SK-N-MC (cell line): Measurements from ENCODE around the gene GEN1.

Experiments used
- DNase-seq: peaks from one replicate; pipeline ENCODE4 v3.0.0-alpha.2; 2011; ENCODE audit warnings: low read depth, low spot score
- H3K27ac ChIP-seq: fragments of 200-600 bp; sonication (generic); 2 replicates; pipeline ENCODE4 v1.5.1; 2016; ENCODE audit warnings: mixed run types
- H3K36me3 ChIP-seq: fragments of 200-600 bp; sonication (generic); 2 replicates; pipeline ENCODE4 v1.6.1; 2017; ENCODE audit warnings: antibody characterized with exemption, low read length, mixed read lengths; ENCODE audit not compliant: insufficient read depth
- H3K4me3 ChIP-seq: fragments of 200-600 bp; sonication (generic); 2 replicates; pipeline ENCODE4 v1.5.1; 2016
- H3K9ac ChIP-seq: fragments of 200-600 bp; sonication (generic); 2 replicates; pipeline ENCODE4 v1.8.0; 2017; ENCODE audit warnings: mixed run types, mixed read lengths; ENCODE audit not compliant: insufficient read length
- H3K9me3 ChIP-seq: fragments of 200-600 bp; sonication (generic); 2 replicates; pipeline ENCODE4 v1.6.1; 2017; ENCODE audit warnings: low read depth, mild to moderate bottlenecking, antibody characterized with exemption, low read length, moderate library complexity, mixed read lengths
- EZH2 ChIP-seq: fragments of 200-600 bp; sonication (generic); IDR thresholded peaks from one replicate; pipeline ENCODE4 v1.6.1; 2017; ENCODE audit warnings: antibody characterized with exemption
- FOXP2 ChIP-seq: optimal IDR thresholded peaks from 2 replicates; pipeline ENCODE3; 2011; ENCODE audit warnings: mild to moderate bottlenecking, moderate library complexity; ENCODE audit not compliant: insufficient read depth; ENCODE audit errors: extremely low read length, control extremely low read depth
- POLR2AphosphoS5 ChIP-seq: IDR thresholded peaks from 2 replicates; pipeline ENCODE4 v1.6.1; 2012; ENCODE audit warnings: mild to moderate bottlenecking, low read depth, low read length, borderline replicate concordance

Gene GEN1

GRCh38 chr2:17790536-17790935 is 36.6 kb downstream of the GEN1 start:
- no peaks in the 10 kb centered on the region for H3K9me3 ChIP-seq
- no peak for TF ChIP-seq POLR2AphosphoS5
- no peak for TF ChIP-seq EZH2
- TF ChIP-seq FOXP2, result no peak
- H3K9ac ChIP-seq, result no peak overlapping the region
- no peak overlapping the region for H3K27ac ChIP-seq
- no peak for DNase-seq
- H3K36me3 ChIP-seq, result no peaks in the 10 kb centered on the region
- no peak overlapping the region for H3K4me3 ChIP-seq

- Histone ChIP-seq H3K36me3 (no peaks in the 10 kb centered on the region), H3K9ac (no peak overlapping the region), H3K27ac (no peak overlapping the region), H3K9me3 (no peaks in the 10 kb centered on the region), H3K4me3 (no peak overlapping the region)
- TF ChIP-seq FOXP2 (no peak), POLR2AphosphoS5 (no peak), EZH2 (no peak)
- DNase-seq, result no peak
Measured at GRCh38 chr2:17791121-17791816, 37.3 kb downstream of the GEN1 start.

GRCh38 chr2:17791817-17792130 is 37.8 kb downstream of the GEN1 start:
- Histone ChIP-seq H3K9ac (no peak overlapping the region), H3K4me3 (no peak overlapping the region), H3K9me3 (no peaks in the 10 kb centered on the region), H3K36me3 (no peaks in the 10 kb centered on the region), H3K27ac (no peak overlapping the region)
- DNase-seq, result no peak
- TF ChIP-seq EZH2, result no peak

- DNase-seq, result no peak
- Histone ChIP-seq H3K27ac (no peak overlapping the region), H3K36me3 (no peaks in the 10 kb centered on the region), H3K4me3 (no peak overlapping the region), H3K9me3 (no peaks in the 10 kb centered on the region), H3K9ac (no peak overlapping the region)
- TF ChIP-seq FOXP2 (no peak), EZH2 (no peak), POLR2AphosphoS5 (no peak)
Measured at GRCh38 chr2:17792515-17792914, 38.6 kb downstream of the GEN1 start.

- DNase-seq, result no peak
- Histone ChIP-seq H3K4me3 (no peak overlapping the region), H3K9ac (no peak overlapping the region), H3K36me3 (no peaks in the 10 kb centered on the region), H3K27ac (no peak overlapping the region), H3K9me3 (no peaks in the 10 kb centered on the region)
- no peak for TF ChIP-seq EZH2
- TF ChIP-seq POLR2AphosphoS5, result no peak
- no peak for TF ChIP-seq FOXP2
Measured at GRCh38 chr2:17793296-17793695, 39.4 kb downstream of the GEN1 start.

- H3K9ac ChIP-seq, result no peak overlapping the region
- no peak overlapping the region for H3K27ac ChIP-seq
- DNase-seq, result no peak
- no peaks in the 10 kb centered on the region for H3K36me3 ChIP-seq
- H3K4me3 ChIP-seq, result no peak overlapping the region
- H3K9me3 ChIP-seq, result no peaks in the 10 kb centered on the region
- TF ChIP-seq FOXP2 (no peak), POLR2AphosphoS5 (no peak), EZH2 (no peak)
Measured at GRCh38 chr2:17793803-17794354, 39.9 kb downstream of the GEN1 start.

- DNase-seq, result no peak
- Histone ChIP-seq H3K9ac (no peak overlapping the region), H3K9me3 (no peaks in the 10 kb centered on the region), H3K27ac (no peak overlapping the region), H3K36me3 (no peaks in the 10 kb centered on the region), H3K4me3 (no peak overlapping the region)
- no peak for TF ChIP-seq FOXP2
- no peak for TF ChIP-seq POLR2AphosphoS5
- TF ChIP-seq EZH2, result no peak
Measured at GRCh38 chr2:17795309-17795708, 41.4 kb downstream of the GEN1 start.

- no peak overlapping the region for H3K27ac ChIP-seq
- no peaks in the 10 kb centered on the region for H3K36me3 ChIP-seq
- no peak for DNase-seq
- H3K9ac ChIP-seq, result no peak overlapping the region
- TF ChIP-seq POLR2AphosphoS5, result no peak
- TF ChIP-seq FOXP2, result no peak
- no peak for TF ChIP-seq EZH2
- H3K4me3 ChIP-seq, result no peak overlapping the region
- no peaks in the 10 kb centered on the region for H3K9me3 ChIP-seq
Measured at GRCh38 chr2:17798338-17798737, 44.4 kb downstream of the GEN1 start.

- no peak overlapping the region for H3K27ac ChIP-seq
Measured at GRCh38 chr2:17799301-17800120, 45.6 kb downstream of the GEN1 start.

More at GRCh38 chr2:17799301-17800120, 45.6 kb downstream of the GEN1 start:
- Histone ChIP-seq H3K4me3 (no peak overlapping the region), H3K9me3 (no peaks in the 10 kb centered on the region), H3K36me3 (no peaks in the 10 kb centered on the region), H3K9ac (no peak overlapping the region)
- TF ChIP-seq EZH2 (no peak), POLR2AphosphoS5 (no peak), FOXP2 (no peak)
- no peak for DNase-seq
